Measurements from ENCODE around the gene UFC1. TPM values are rescaled to one million over a fixed set of nuclear protein-coding genes. Genes with fewer than 3 reads are reported as not detected.

Gene UFC1
- total and polyA plus RNA-seq, 7 donors, result 56.6 to 141 (median 76.2) TPM

DNA sequence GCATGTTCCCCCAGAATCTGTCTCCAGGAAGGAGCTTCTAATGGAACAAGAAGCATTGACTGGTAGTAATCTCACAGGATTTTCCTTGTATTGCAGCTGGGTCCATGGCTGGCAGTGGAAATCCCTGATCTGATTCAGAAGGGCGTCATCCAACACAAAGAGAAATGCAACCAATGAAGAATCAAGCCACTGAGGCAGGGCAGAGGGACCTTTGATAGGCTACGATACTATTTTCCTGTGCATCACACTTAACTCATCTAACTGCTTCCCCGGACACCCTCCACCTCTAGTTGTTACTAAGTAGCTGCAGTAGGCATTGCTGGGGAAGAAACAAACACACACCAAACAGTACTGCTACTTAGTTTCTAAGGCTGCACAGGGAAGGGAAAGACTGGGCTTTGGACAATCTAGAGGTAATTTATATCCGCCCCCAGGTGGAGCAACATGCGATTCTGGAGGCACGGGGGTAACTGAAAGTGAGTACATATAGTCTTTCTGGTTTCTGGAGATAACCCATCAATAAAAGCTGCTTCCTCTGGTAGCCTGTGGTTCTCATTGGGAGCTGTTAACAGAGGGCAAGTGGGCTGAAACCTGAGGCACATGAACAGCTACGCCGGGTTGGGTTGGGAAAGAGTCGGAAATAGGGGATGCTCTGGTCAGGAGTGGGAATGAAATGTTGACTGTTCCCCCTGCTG, 4.7 kb downstream of the UFC1 start:
- DNase-seq, result no peak

DNA sequence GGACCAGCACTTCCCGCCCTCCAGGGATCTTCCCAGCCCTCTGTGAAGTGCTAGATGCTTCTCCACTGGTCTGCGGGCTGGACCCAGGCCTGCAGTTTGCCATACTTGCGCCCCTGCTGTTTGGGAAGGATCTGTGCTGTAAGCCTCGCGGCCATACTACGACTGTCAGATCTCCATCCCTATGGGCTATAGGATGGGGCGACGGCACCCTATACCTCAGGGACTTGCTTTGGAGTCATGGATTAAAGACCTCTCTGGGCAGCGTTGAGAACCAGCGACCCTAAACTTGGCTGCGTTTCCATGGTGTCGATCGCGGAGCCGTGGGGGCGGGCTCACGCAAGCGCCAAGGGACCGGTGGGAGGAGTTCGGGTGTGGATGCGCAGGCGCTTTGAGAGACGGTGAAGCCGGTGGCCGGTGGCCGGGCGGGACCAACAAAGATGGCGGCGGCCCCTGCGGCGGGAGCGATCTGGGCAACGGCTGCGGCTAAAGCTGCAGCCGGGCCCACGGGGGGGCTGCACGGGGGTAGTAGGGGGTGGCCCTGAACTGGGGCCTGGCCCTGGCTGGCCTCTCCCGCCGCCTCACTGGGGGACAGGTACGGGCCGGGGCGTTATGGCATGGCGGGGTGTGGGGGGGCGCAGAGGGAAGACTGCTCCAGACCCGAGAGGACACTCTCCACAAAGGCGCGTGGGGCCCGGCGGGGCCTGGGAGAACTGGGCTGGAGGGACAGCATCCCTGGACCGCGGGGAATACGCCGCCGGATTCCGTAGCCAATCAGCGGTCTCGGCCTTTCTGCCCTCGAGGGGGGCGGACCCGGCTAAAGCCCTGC, 5.5 kb downstream of the UFC1 start, which contains the start of gene USP21:
Gene USP21, plus strand, starts transcription at position 414 of the 826 bp plus-strand sequence. CDS start 1,141 bp downstream, outside the sequence.
- DNase-seq, result peak; percentile 94 to 97
- H3K4me1 ChIP-seq, result peaks cover 16% of the 10 kb centered on the region
- H3K27ac ChIP-seq, result peak within 1 kb of the TSS; percentile 79
- ATAC-seq, result peak; percentile 94 to 99 (median 96)
- TF ChIP-seq CTCF (IDR thresholded peaks at IDR 0.05), result peak; percentile 34
- WGBS, 3 donors, result 1% methylated on average over 41 to 60 of the region's 60 CpGs
- H3K4me3 ChIP-seq, result peak within 1 kb of the TSS; percentile 87
- H3K27me3 ChIP-seq (ENCODE audit: insufficient read depth in 3 of 3, low read length in 2 of 3), result no peaks in the 10 kb centered on the region
- peaks cover 0 to 53% of the 10 kb centered on the region in 2 donors for H3K36me3 ChIP-seq (ENCODE audit: insufficient read depth in 1 of 2, low read depth in 1 of 2)
- H3K9me3 ChIP-seq, result no peaks in the 10 kb centered on the region
- intact Hi-C loops (cut with DNase I), result no loop called here

More for the DNA sequence above, 4.7 kb downstream of the UFC1 start:
- TF ChIP-seq CTCF (IDR thresholded peaks at IDR 0.05), result no peak
- peaks cover 16% of the 10 kb centered on the region for H3K4me1 ChIP-seq
- peak overlapping the region; percentile 79 for H3K27ac ChIP-seq
- intact Hi-C loops (cut with DNase I), result no loop called here
- H3K27me3 ChIP-seq (ENCODE audit: insufficient read depth in 3 of 3, low read length in 2 of 3), result no peaks in the 10 kb centered on the region
- peak overlapping the region; percentile 87 for H3K4me3 ChIP-seq
- ATAC-seq, result no peak
- no peaks in the 10 kb centered on the region for H3K9me3 ChIP-seq
- 66 to 79% (median 70%) methylated on average over 9 of the region's 9 CpGs for WGBS, 3 donors
- peaks cover 0 to 44% of the 10 kb centered on the region in 2 donors for H3K36me3 ChIP-seq (ENCODE audit: insufficient read depth in 1 of 2, low read depth in 1 of 2)

DNA sequence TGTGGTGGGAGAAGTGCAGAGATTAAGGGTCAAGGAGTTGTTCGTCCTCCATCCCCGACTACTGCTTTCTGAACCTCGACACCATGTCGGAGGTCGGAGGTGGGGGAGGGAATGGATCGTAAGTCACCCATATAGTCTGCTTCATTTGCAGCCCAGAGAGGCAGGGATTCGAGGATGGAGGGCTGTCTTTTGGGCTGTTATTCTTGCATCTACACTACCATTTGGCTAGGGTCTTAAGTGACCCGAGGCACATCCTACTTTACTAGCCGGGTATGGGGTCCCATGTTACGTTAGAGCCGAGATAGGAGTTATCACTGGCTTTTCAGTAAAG, 6.1 kb downstream of the UFC1 start:
- ATAC-seq (no peak), DNase-seq (no peak)
- WGBS, 3 donors, result 5 to 7% (median 6%) methylated on average over 11 of the region's 11 CpGs
- H3K9me3 ChIP-seq, result no peaks in the 10 kb centered on the region
- H3K36me3 ChIP-seq (ENCODE audit: insufficient read depth in 1 of 2, low read depth in 1 of 2), result peaks cover 0 to 58% of the 10 kb centered on the region in 2 donors
- no peaks in the 10 kb centered on the region for H3K27me3 ChIP-seq (ENCODE audit: insufficient read depth in 3 of 3, low read length in 2 of 3)
- intact Hi-C loops (cut with DNase I), result no loop called here
- H3K4me1 ChIP-seq, result peaks cover 15% of the 10 kb centered on the region
- H3K4me3 ChIP-seq, result peak overlapping the region; percentile 87
- peak overlapping the region; percentile 79 for H3K27ac ChIP-seq
- TF ChIP-seq CTCF (IDR thresholded peaks at IDR 0.05), result no peak

GRCh38 chr1:161160671-161161145, 6.9 kb downstream of the UFC1 start:
- DNase-seq (peak in 1 of 2 donors; percentile 45), ATAC-seq (no peak)
- Histone ChIP-seq H3K9me3 (no peaks in the 10 kb centered on the region), H3K27me3 (ENCODE audit: insufficient read depth in 3 of 3, low read length in 2 of 3) (no peaks in the 10 kb centered on the region), H3K36me3 (ENCODE audit: insufficient read depth in 1 of 2, low read depth in 1 of 2) (peaks cover 0 to 59% of the 10 kb centered on the region in 2 donors), H3K4me3 (peak overlapping the region; percentile 87), H3K4me1 (peaks cover 22% of the 10 kb centered on the region), H3K27ac (no peak overlapping the region)
- no peak for TF ChIP-seq CTCF (IDR thresholded peaks at IDR 0.05)
- 89 to 91% (median 89%) methylated on average over 22 of the region's 22 CpGs for WGBS, 3 donors
- intact Hi-C loops (cut with DNase I), result no loop called here
